HG02798 (cell line): ENCODE data around the gene RAPGEF4.
"Not testable (repeated sequence)": the region's sequence is repeated elsewhere in the genome, so short reads cannot be mapped to it uniquely, and the experiment has no call there.

Experiments
- ATAC-seq: cut with Tn5 transposase; IDR thresholded peaks from one replicate; pipeline ENCODE4 v1.9.1; 2021; ENCODE audit warnings: mild to moderate bottlenecking; ENCODE audit not compliant: unreplicated experiment, poor library complexity

Gene RAPGEF4

DNA sequence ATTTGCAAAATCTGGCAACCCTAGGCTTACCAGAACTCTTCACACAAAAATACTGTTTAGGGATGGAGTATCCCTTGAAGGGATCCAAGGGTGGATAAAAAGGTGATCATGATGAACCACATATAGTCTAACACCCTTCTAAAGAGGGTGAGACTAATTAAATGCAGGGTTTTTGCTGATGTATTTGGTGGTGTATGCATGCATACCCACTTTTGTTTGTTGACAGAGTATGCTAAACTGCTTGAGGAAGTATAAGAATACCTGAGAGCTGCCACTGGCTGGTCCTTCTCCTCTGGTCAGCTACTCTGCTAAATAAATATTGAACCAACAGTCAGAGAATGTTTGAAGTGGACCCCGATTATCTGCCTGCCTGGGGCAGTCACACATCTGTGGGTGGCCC lies 34.2 kb downstream of the RAPGEF4 start:
- no peak for ATAC-seq

DNA sequence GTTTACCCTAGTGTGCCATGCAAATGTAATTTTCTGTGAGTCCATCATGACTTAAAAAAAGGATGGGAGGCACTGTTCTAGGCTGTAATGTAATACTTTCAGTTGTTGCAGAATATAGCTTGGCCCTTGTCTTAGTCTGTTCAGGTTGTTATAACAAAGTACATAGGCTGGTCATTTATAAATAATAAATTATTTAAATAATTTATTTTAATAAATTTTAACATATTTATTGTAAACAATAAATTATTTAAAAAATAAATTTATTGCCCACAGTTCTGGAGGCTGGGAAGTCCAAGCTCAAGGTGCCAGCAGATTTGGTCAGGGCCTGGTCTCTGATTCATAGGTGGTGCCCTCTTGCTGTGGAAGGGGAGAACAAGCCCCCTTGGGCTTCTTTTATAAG lies 35.2 kb downstream of the RAPGEF4 start:
- ATAC-seq: no peak

DNA sequence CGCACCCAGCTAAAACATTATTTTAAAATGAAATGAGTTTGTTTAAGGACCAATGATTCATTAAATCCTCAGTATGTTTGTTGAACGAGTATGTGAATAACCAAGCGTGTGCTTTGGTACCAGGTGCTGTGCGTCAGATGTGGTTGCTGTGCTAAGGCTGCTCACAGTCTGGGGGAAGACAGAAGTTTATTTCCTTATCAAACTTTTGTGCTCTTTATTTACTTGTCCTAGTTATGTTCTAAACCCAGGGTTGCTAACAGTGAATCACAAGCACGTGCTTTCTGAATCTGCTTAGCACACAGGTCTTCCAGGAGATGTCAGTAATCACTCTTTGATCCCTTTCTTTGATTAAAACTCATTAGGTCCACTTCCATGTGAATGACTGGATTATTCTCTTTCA lies 37.0 kb downstream of the RAPGEF4 start:
- no peak for ATAC-seq

DNA sequence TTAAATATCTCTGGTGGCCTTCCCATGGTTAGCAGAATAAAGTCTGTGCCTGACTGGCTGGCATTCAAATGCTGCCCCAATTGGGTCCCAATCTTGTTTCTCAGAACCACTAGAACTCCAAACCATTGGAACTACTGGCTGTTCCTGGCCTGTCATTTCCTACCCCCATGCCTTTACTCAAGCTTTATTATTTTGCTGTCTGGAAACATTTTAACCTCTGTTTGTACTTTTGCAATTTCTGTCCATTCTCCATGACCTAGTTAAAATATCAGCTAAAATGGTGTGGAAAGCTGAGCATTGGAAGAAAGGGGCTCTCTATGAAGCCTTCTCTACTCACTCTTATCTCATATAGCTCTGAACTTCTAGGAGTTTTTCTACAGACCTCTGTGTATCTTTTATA lies 38.7 kb downstream of the RAPGEF4 start:
- ATAC-seq: no peak

DNA sequence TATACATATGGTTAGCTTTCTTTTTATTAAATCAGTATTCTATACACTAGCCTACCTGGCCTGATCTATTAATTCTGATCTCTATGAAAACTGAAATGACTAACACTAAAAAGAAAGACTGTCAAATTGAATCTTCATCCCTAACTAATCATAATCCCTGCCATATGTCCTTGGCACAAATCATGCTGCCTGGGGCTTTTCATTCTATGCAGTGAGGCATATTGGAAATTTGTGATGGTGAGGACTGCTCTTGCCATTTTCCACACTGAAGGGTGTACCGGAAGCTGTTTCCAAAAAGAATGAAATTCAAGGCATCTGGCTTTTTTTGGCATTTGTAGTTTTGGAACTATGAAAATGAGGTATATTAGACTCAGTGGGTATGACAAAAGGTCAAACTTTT lies 39.7 kb downstream of the RAPGEF4 start:
- no peak for ATAC-seq

DNA sequence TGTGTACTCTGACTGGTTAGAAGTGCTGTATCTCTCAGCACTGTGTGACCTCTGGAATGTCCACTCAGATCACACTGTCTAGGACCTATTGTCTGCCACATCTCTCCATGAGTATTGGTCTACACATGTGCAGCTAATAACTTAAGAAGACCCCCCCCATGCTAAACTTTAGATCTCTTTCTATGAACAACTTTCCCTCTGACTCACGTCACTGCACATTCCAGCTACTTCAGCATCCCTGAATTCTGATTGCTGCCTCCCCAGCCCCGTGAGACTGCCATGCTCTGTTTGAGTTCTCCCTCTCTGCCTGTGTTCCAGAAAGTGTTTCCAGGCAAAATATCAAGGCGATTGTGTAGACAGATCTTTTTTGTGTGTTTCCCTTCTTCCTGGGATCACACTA lies 41.8 kb downstream of the RAPGEF4 start:
- no peak for ATAC-seq

DNA sequence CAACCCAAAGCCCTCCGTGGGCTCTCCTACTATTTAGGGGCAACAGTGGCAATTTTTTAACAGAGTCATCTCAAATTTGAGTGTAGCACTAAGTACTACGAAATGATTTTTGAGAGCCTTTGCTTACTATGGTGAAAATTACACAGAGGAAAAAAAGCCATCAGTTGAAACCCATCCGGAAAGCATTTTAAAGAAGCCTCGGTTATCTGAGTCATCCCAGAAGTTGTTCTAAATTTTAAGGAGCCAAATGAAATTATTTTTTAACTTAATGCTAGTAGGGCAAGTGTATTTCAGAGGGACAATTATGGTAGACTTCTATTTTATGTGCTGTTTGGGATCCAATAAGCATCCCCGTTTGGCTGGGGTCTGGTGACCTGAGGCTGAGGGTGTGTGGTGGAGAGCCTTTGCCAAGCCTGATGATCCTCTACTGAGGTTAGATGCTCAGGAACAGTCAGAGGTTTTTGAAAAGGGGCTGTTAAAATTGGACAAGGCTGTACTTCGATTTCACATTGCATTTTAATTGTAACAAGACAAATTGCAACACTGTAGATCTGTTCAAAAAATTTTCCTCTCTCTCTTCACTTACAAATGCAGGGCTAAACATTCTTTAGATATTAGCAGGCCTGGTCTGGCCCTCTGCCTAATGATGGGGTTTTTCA lies 47.0 kb downstream of the RAPGEF4 start:
- ATAC-seq: no peak

DNA sequence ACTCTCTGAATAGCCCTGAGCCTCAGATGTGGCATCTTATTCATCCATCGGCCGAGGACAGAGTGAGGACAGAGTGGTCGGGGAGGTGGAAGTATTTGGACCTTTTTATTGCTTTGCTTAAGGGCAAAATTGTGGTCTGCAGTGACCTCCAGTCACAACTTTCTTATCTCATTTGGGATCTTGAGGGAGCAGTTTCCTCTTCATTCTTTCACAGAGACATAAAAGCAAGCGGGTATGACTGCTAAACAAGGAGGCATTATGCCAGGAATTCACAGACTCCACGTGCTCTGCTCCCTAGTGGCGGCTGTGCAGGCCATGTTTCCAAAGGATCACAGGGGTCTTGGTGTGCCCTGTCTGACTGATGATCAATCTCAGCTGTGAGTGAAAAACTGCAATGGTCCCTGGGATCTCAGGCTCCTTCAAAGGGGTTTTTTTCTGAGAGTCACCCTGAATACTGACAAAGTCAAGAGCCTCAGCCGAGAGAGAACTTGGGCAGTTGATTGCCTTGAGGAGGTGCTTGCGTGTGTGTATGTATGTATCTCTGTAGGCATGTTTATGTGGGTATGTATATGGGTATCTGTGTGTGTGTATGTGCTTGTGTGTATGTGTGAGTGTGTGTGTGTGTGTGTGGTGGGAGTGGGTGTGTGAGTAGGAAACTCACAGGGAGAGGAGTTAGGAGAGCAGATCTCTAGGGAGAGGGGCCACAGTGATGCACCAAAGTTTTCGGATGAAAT lies 47.7 kb downstream of the RAPGEF4 start:
- ATAC-seq: no peak

DNA sequence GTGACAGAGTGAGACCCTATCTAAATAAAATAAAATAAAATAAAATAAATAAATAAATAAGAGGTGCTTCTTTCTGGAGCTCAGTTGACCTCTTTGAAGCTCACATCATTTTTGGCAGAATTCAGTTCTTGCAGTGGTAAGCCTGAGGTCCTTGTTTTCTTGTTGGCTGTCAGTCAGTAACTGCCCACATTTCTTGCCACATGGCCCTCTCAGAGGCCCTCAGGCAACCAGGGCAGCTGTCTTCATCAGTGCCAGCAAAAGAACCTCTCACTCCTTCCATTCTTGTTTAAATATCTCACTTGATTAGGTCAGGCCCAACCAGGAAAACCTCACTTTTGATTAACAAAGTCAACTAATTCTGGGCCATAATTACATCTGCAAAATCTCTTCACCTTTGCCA lies 53.2 kb downstream of the RAPGEF4 start:
- ATAC-seq: no peak

DNA sequence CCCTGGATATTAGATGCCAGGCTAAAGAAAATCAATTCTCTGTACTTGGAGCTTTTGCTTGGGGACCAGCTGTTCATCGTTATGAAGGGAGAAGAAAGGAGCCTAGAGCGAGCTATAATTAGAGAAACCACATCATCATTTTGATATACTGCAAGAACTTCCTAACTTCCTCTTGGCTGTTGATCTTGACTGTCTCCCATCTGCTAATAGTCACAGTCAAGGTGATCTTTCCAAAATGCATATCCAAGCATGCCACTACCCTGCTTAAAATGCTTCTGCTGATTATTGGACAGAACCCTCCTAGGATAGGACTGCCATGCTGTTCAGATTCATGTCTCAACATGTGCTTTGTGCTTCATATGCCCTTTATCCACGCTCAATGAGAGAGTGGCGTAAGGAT lies 54.8 kb downstream of the RAPGEF4 start:
- ATAC-seq: no peak

DNA sequence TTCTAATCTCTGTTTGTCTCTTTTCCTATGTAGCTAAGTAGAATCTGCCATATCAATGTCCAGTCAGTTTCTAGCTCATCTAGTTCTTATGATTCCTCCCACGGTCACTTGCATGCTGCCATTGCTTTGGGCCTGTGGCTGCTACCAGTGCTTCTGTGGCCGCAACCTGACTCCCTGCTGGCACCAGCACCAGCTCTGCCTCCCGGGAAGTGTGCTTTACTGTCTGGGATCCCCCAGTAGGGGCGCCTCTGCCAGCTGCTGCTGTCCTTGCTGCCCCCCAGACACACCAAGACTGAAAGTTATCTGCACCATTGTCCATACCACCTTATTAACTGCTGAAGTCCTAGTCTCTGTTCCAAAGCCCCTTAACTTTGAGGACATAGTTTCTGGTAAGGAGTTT lies 56.3 kb downstream of the RAPGEF4 start:
- no peak for ATAC-seq

DNA sequence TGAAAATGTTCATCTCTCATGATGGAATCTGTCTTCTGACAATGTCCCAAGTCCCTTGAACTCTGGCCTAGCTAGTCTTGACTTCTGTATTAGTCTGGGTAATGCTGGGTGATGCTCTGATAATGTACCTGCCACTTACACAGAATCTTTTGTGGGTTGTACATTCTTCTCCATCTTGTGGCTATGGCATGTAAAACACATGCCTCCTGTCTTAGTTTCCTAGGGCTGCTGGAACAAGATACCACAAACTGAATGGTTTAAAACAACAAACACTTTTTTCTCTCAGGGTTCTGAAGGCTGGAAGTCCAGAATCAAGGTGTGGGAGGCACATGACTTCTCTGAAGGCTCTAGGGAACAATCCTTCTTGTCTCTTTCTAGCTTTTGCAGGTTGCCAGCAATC lies 57.1 kb downstream of the RAPGEF4 start:
- no peak for ATAC-seq

DNA sequence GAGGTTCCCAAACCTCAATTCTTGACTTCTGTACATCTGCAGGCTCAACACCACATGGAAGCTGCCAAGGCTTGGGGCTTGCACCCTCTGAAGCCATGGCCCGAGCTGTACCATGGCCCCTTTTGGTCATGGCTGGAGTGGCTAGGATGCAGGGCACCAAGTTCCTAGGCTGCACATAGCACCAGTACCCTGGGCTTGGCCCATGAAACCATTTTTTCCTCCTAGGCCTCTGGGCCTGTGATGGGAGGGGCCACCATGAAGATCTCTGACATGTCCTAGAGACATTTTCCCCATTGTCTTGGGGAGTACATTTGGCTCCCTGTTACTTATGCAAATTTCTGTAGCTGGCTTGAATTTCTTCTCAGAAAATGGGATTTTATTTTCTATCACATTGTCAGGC lies 67.7 kb downstream of the RAPGEF4 start:
- ATAC-seq: not testable (repeated sequence)

DNA sequence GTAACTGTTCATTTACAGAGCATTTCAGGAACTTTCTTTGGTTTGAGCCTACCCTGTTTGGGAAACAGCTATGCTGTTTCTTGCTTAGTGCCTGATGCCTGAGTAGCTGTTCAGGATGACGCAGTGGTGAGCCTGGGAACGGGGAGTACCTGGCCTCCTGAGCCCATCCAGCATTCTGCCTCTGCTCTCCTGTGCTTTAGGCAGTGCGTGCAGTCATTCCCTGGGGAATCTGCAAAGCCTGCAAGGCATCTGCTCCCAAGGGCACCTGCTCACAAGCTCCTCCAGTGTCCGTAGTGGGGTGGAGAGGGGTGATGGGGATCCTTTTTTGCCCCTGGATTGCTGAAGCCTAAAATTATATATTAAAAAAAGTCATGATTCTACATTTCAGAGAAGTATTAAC lies 68.8 kb downstream of the RAPGEF4 start:
- ATAC-seq: no peak

DNA sequence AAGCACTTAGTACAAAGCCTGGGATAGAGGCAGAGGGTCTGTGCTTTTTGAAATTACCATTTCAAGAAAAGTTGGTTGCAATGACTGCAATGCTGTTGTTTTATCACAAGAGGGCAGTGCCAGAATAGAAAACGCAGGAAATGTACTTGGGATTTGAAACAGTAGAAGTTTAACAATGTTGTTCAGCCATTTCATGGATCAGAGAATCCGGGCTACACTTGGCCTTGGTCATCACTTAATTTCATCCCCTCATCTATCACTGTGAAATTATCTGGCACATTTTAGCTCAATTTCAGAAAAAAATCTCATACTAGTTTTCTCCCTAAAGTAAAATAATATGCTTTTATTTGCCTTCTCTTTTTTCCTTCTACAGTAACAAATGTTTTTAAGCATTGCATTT lies 70.8 kb downstream of the RAPGEF4 start:
- ATAC-seq: no peak

DNA sequence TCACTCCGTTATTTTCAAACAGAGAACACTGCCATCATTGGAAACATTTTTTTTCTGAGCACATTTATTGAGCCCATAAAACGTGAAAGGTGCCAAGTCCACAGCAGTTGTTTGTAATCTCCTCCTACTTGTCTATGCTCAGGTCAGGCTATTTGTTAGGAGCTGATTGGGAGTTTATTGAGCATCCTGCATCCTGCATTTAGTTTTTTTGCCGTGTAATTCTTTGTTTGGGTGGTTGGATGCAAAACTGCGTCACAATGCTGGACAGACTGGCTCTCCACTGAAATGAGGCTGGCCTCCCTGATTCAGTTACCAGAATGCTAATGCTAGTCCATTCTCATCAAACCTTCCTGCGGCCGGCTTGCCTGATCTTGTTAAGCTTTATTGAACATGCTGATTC lies 71.4 kb downstream of the RAPGEF4 start:
- no peak for ATAC-seq

DNA sequence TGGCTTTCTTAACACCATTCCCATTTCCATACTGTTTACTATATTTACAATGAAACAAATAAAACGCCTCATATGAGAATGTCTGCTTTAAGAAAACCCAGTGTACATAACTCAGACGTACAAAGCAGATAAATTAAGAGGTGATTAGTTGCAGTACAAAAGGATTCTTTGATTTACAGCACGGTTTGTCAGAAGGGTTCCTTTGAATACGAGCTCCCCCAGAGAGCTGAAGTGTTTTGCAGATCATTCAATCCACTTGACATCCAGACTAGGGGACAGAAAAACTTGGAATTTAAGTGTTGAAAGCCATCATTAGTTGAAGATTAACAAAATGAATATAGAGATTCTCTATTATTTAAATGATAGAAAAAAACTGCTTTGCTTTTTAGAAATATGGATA lies 72.5 kb downstream of the RAPGEF4 start:
- no peak for ATAC-seq

DNA sequence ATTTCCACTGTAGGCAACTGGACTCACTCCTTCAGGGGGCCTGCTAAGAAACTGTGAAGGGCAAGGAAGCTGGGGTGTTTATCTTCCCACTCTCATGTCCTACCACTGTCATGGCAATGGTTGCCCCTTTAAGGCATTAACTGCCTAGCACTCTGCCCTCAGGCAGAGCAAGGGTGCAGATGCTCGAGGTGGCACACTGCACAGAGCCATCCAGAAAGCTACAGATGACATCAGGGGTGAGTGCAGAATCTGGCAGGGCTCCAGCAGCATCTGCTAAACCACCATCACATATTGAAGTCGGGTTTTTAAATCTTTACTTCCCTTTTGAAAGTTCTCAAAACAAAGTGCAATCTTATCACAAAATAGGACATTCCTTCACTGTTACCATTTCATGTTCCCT lies 75.4 kb downstream of the RAPGEF4 start:
- ATAC-seq: peak; percentile 42

DNA sequence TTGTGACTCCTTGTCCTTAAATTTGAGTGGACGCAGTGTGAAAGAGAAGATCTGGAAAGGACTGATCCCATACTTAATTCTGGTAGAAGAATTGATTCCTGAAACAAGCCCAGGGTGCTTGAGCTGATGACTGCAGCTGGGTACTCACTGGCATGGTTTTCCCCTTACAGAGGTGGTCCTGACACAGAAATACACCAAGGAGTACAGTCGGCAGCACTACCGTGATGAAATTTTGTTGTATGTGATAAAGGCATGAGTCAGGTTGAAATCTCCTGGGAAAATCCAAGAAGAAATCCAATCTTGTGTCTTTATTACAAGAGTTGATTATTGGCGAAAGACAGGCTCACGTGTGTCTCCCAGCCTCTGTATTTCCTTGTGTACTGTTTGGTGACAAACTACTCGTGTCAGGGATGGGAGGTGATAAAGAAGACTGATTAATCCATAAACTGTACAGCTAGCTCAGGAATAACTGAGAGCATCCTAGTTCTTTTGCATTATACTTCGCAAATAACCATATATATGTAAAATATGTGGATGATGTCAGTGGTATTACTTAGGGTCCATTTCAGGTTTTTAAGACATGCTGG lies 76.6 kb downstream of the RAPGEF4 start:
- no peak for ATAC-seq

DNA sequence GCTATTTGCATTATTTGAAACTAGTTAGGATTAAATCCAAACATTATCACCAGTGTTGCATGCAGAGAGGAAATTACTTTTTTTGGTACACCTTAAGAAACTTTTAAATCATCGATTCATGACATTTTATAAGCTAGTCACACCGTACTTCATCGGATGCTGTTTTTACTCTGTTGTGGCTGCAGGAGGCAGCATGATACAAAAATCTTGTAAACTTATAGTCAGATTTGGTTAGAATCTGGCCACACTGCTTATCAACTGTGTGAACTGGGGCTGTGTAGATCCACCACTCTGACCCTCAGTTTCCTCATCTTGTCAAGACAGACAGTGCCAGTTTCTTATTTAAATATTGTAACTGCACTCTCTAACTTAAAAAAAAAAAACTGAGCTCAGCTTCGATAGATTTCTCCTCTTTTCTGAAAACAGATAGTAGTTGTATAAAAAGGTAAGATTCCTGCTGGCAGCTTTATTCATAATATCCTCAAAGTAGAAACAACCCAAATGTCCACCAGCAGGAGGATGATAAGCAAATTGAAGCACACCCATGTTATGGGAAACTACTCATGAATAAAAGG lies 77.8 kb downstream of the RAPGEF4 start:
- ATAC-seq: no peak

DNA sequence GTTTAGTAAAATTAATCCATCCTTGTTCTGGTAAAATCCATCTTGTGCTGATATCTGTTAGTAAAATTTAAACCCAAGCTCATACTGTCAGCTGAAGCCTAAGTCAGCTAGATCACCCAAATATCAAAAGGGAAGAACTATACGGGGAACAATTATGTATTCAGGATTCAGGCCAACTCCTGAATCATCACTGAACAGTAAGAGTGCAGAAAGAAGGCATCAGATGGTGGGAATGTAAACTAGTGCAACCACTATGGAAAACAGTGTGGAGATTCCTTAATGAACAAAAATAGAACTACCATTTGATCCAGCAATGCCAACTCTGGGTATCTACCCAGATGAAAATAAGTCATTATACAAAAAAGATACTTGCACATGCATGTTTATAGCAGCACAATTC lies 81.8 kb downstream of the RAPGEF4 start:
- no peak for ATAC-seq

DNA sequence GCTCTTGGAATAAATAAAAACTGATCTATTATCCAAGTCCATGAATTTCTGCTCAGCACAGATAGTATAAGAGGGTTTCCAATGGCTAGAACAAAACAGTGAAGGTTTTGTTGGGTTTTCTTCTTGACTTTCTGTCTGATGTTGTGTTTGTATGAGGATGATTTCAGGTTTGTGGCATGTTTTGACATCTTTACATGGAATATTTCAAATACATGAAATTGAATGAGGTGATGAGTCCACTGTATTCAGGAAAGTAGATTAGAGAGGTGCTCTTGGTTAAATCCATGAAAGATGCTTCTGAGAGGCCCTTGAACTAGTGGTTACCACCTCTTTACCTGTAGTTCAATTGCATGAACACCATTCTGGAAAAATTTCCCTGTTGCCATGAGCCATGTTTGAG lies 84.3 kb downstream of the RAPGEF4 start:
- no peak for ATAC-seq
